Measurements from ENCODE around the gene KRTAP5-3. TPM values are rescaled to one million over a fixed set of nuclear protein-coding genes. Genes with fewer than 3 reads are reported as not detected.
"Not testable (repeated sequence)": the region's sequence is repeated elsewhere in the genome, so short reads cannot be mapped to it uniquely, and the experiment has no call there.

Gene KRTAP5-3
- total and polyA plus RNA-seq, 2 donors (not counting 3 experiments of a cell fraction or from before 2014, with no cell fraction given): not detected

DNA sequence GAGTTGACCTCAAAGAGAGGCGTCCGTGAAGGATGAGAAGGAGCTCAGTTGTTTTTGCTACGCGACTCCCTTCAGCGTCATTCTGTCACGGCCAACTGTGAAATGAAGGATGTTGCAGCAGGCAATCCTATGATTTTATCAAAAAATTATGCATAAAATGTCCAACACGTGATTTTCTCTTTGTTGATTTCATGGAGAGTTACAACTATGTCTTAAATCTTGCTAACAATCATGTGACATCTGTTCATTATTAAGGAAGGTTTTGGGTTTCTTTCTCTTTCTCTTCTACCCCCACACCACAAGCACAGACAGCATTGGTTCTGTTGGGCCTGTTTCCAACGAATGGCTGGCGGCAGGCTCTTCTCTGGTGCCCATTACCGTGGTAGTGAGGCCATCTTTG, 10.0 kb upstream of the KRTAP5-3 start:
- H3K9me3 ChIP-seq (replicated peaks; ENCODE audit: control insufficient read depth, insufficient read depth, low read length): no peaks in the 10 kb centered on the region
- H4K20me1 ChIP-seq (replicated peaks; ENCODE audit: control insufficient read depth, extremely low read depth, insufficient read depth, low read length): no peaks in the 10 kb centered on the region
- TF ChIP-seq MYC (IDR thresholded peaks at IDR 0.05; ENCODE audit: low read depth, low read length): no peak
- no peak for TF ChIP-seq CTCF (IDR thresholded peaks at IDR 0.05; ENCODE audit: extremely low read depth in 1 of 2, insufficient read depth in 1 of 2, low read depth in 1 of 2, low read length in 2 of 2)
- no peak for TF ChIP-seq JUN (IDR thresholded peaks at IDR 0.05; ENCODE audit: borderline replicate concordance, insufficient read depth, insufficient read length, low read depth)
- TF ChIP-seq, protein P1, sequence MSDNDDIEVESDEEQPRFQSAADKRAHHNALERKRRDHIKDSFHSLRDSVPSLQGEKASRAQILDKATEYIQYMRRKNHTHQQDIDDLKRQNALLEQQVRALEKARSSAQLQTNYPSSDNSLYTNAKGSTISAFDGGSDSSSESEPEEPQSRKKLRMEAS (IDR thresholded peaks at IDR 0.05; ENCODE audit: insufficient read depth, insufficient read length): no peak
- ChIA-PET CTCF (interaction anchor here (1.4 to 3.5 kb wide), 3 partner anchors 23 to 71 kb away, joined by 3 to 24 read pairs (median 5); no protein-coding TSS in a partner anchor), POLR2A (no interaction called here)
- no peak overlapping the region for H3K4me2 ChIP-seq (ENCODE audit: insufficient read depth, low read length)
- H3K9me1 ChIP-seq (replicated peaks; ENCODE audit: control insufficient read depth, extremely low read depth, insufficient read depth, low read length): no peaks in the 10 kb centered on the region
- H3K9ac ChIP-seq (replicated peaks; ENCODE audit: extremely low read depth, insufficient read depth, low read length): no peak overlapping the region
- dilution Hi-C loops (cut with MboI; ENCODE audit: extremely low pct_ligation_motif_present, low sequenced_read_pairs) (no loop called here), intact Hi-C loops (cut with micrococcal nuclease) (no loop called here)
- peaks cover 2 to 4% of the 10 kb centered on the region in 2 experiments for H3K27me3 ChIP-seq (ENCODE audit: control insufficient read depth in 2 of 2, insufficient read depth in 2 of 2, low read length in 2 of 2)
- H3K27ac ChIP-seq (ENCODE audit: insufficient read depth, low read depth, low read length): no peak overlapping the region
- no peak for DNase-seq (ENCODE audit: low read depth, low spot score)
- H3K4me1 ChIP-seq (ENCODE audit: control insufficient read depth, extremely low read depth, insufficient read depth, low read length): no peaks in the 10 kb centered on the region
- no peak for FAIRE-seq
- no peak overlapping the region for H2AFZ ChIP-seq (ENCODE audit: low read depth, low read length)
- BruUV-seq (replicated peaks): no TSS peak
- no peaks in the 10 kb centered on the region for H3K36me3 ChIP-seq (ENCODE audit: control insufficient read depth in 2 of 2, extremely low read depth in 1 of 2, insufficient read depth in 2 of 2, low read length in 2 of 2)
- no peak overlapping the region for H3K4me3 ChIP-seq (replicated peaks in 1 of 3; ENCODE audit: insufficient read depth in 1 of 3, low read depth in 1 of 3, low read length in 3 of 3)
- no peaks in the 10 kb centered on the region for H3K79me2 ChIP-seq (ENCODE audit: control insufficient read depth, insufficient read depth, low read length)

DNA sequence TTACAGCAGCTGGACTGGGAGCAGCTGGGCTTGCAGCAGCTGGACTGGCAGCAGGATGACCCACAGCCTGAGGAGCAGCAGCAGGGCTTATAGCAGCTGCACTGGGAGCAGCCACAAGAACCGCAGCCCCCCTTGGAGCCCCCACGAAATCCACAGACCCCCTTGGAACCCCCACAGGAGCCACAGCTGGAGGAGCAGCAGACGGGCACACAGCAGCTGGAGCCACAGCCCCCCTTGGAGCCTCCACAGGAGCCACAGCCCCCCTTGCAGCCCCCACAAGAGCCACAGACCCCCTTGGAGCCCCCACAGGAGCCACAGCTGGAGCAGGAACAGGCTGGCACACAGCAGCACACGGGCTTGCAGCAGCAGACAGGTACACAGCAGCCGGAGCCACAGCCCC, 362 bp downstream of the KRTAP5-3 start:
- H3K9me3 ChIP-seq (replicated peaks; ENCODE audit: control insufficient read depth, insufficient read depth, low read length); H3K27ac ChIP-seq (ENCODE audit: insufficient read depth, low read depth, low read length); H3K4me2 ChIP-seq (ENCODE audit: insufficient read depth, low read length); H4K20me1 ChIP-seq (replicated peaks; ENCODE audit: control insufficient read depth, extremely low read depth, insufficient read depth, low read length); dilution Hi-C loops (cut with MboI; ENCODE audit: extremely low pct_ligation_motif_present, low sequenced_read_pairs); H3K4me3 ChIP-seq (replicated peaks in 1 of 3; ENCODE audit: insufficient read depth in 1 of 3, low read depth in 1 of 3, low read length in 3 of 3); H3K4me1 ChIP-seq (ENCODE audit: control insufficient read depth, extremely low read depth, insufficient read depth, low read length); intact Hi-C loops (cut with micrococcal nuclease); H3K36me3 ChIP-seq (ENCODE audit: control insufficient read depth in 2 of 2, extremely low read depth in 1 of 2, insufficient read depth in 2 of 2, low read length in 2 of 2); FAIRE-seq; H2AFZ ChIP-seq (ENCODE audit: low read depth, low read length); BruUV-seq (replicated peaks); H3K27me3 ChIP-seq (ENCODE audit: control insufficient read depth in 2 of 2, insufficient read depth in 2 of 2, low read length in 2 of 2); H3K9ac ChIP-seq (replicated peaks; ENCODE audit: extremely low read depth, insufficient read depth, low read length); POLR2A ChIA-PET; DNase-seq (ENCODE audit: low read depth, low spot score); H3K9me1 ChIP-seq (replicated peaks; ENCODE audit: control insufficient read depth, extremely low read depth, insufficient read depth, low read length); H3K79me2 ChIP-seq (ENCODE audit: control insufficient read depth, insufficient read depth, low read length): not testable (repeated sequence)
- CTCF ChIA-PET: interaction anchor here (0.8 kb wide), 1 partner anchor 13 kb away, joined by 3 read pairs; no protein-coding TSS in a partner anchor

- H3K4me1 ChIP-seq (ENCODE audit: control insufficient read depth, extremely low read depth, insufficient read depth, low read length); H3K27ac ChIP-seq (ENCODE audit: insufficient read depth, low read depth, low read length); H3K79me2 ChIP-seq (ENCODE audit: control insufficient read depth, insufficient read depth, low read length); H3K9ac ChIP-seq (replicated peaks; ENCODE audit: extremely low read depth, insufficient read depth, low read length); H3K9me3 ChIP-seq (replicated peaks; ENCODE audit: control insufficient read depth, insufficient read depth, low read length); H3K27me3 ChIP-seq (ENCODE audit: control insufficient read depth in 2 of 2, insufficient read depth in 2 of 2, low read length in 2 of 2); DNase-seq (ENCODE audit: low read depth, low spot score); dilution Hi-C loops (cut with MboI; ENCODE audit: extremely low pct_ligation_motif_present, low sequenced_read_pairs); intact Hi-C loops (cut with micrococcal nuclease); H3K4me2 ChIP-seq (ENCODE audit: insufficient read depth, low read length); FAIRE-seq; H3K36me3 ChIP-seq (ENCODE audit: control insufficient read depth in 2 of 2, extremely low read depth in 1 of 2, insufficient read depth in 2 of 2, low read length in 2 of 2); BruUV-seq (replicated peaks); H3K4me3 ChIP-seq (replicated peaks in 1 of 3; ENCODE audit: insufficient read depth in 1 of 3, low read depth in 1 of 3, low read length in 3 of 3); H3K9me1 ChIP-seq (replicated peaks; ENCODE audit: control insufficient read depth, extremely low read depth, insufficient read depth, low read length); H4K20me1 ChIP-seq (replicated peaks; ENCODE audit: control insufficient read depth, extremely low read depth, insufficient read depth, low read length); POLR2A ChIA-PET; H2AFZ ChIP-seq (ENCODE audit: low read depth, low read length): not testable (repeated sequence)
- CTCF ChIA-PET: interaction anchor here (0.8 kb wide), 1 partner anchor 12 kb away, joined by 3 read pairs; no protein-coding TSS in a partner anchor
These were observed 962 bp downstream of the KRTAP5-3 start for GRCh38 chr11:1607156-1607845.
